GM12874 (cell line): Measurements from ENCODE around the gene GPC6.

Experiments
- TF ChIP-seq, protein P1 (sequence below): IDR thresholded peaks from 2 replicates; pipeline ENCODE4 v1.5.1; 2011; ENCODE audit warnings: low read depth, mild to moderate bottlenecking, control low read depth, low read length, moderate library complexity; ENCODE audit not compliant: insufficient read depth

The GPC6 gene

DNA sequence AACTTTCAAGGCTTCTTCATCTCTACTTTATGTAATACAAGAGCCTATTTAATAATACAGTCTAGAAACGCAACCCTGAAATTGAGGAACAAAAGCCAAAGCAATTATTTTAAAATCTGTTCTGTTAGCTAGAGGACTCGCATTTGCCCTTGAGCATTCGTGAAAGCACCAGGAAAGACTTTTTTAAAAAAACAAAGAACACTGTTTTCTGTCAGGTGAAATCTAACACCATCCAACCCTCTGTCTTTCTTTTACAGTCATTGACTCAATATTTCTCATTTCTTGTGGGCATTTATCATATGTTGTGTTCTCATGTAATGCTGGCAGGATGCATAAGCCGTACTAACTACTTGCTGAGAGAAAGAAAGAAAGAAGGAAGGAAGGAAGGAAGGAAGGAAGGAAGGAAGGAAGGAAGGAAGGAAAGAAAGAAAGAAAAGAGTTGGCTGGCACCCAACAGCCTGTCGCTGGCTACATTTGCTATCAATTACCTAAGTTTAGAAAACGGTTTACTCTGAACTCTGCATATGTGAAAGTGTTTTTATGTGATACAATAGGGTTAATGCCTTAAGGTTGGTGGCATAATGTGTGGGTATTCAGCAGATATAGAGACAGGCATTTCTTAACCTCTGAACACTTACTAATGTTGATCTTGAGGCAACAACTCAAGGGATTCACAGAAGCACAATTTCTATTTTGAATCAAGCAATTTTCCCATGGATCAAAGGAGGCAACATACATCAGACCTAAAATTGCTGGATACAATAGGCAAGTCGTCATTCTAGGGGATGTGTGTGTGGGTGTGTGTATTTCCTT is 807.4 kb downstream of the GPC6 start:
- TF ChIP-seq, protein P1, sequence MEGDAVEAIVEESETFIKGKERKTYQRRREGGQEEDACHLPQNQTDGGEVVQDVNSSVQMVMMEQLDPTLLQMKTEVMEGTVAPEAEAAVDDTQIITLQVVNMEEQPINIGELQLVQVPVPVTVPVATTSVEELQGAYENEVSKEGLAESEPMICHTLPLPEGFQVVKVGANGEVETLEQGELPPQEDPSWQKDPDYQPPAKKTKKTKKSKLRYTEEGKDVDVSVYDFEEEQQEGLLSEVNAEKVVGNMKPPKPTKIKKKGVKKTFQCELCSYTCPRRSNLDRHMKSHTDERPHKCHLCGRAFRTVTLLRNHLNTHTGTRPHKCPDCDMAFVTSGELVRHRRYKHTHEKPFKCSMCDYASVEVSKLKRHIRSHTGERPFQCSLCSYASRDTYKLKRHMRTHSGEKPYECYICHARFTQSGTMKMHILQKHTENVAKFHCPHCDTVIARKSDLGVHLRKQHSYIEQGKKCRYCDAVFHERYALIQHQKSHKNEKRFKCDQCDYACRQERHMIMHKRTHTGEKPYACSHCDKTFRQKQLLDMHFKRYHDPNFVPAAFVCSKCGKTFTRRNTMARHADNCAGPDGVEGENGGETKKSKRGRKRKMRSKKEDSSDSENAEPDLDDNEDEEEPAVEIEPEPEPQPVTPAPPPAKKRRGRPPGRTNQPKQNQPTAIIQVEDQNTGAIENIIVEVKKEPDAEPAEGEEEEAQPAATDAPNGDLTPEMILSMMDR: no peak

DNA sequence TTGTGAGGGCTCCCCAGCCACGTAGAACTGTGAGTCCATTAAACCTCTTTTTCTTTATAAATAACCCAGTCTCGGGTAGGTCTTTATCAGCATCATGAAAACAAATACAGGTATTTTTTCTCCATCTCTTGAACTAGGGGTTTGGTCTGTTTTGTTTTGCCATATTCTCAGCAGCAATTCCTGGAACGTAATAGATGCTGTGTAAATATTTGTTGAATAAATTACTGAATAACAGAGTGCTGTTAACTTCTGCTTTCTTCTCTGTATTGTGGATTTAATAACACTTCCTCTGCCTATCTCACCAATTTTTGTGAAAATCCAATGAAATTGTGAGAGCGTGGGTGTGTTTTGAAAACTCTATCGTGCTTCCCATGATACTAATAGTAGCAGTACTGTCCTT is 823.4 kb downstream of the GPC6 start:
- TF ChIP-seq, protein P1: no peak

DNA sequence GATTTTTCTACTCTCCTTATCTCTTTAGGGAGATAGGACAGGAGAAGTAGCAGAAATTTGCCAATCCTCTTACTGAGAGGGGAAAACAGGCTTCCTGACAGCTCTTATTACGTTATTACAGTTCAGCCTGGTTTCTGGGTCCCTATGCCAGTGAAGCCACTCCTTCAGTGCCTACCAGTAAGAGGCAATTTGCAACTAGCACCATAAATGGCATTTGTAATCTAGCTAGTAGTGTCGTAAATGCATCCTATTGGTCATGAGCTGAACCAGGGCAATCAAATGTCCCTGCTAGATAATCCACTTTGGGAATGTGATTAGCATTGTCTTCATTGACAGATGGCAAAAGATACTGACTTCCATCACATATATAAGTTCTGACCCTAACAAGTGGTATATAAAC is 824.1 kb downstream of the GPC6 start:
- TF ChIP-seq, protein P1: no peak

DNA sequence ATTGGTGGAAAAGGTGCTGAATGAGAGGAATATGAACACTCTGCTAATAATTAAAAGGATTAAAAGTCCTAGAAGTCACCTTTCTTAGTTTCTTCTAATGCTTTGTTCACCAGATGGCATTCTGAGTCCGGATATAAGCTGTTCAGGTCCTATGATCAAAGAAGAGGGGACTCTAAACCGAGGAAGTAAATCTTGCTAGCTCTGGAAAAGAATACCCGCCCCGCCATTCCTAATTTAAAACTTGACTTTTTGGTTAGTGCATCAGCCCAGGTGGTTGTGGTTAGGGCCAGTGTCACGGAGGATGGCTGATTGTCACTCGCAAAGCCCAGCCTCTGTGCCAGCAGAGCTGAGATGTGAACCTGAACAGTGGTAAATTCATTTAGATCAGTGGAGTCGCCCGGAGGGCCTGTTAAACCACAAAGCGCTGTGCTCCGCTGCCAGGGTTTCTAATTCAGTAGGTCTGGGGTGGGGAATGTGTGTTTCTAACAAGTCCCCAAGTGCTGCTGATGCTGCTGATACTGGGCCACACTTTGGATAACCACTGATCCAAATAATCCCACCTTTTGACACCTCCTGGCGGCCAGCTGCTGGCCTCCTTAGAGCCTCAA is 827.5 kb downstream of the GPC6 start:
- TF ChIP-seq, protein P1: no peak

DNA sequence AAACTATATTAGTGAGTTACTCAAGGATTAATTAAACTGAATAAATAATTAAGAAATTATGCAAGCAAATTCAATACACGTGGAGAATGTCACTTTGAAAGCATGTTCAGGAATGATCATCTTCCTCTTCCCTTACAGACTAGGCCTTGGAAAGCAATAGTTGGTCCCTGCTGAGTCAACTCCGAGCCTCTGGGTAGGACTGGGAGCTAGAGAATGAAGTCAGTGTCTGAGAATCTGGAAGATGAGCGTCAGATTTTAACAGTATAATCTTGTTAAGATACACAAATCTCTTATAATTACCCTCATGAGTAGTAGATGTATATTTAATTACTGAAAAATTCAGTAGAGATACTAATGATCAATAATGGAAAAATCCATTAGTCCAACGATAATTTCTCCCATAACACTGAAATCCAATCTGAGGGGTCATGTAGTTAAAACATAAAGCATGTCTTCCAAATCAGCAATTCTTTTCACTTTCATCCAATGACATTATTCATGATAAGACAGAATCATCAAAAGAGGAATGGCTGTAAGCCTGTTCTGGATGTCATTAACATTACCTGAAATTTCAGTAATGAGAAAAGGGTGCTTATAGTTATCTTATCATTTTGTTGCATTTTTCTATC is 829.9 kb downstream of the GPC6 start:
- TF ChIP-seq, protein P1: no peak

DNA sequence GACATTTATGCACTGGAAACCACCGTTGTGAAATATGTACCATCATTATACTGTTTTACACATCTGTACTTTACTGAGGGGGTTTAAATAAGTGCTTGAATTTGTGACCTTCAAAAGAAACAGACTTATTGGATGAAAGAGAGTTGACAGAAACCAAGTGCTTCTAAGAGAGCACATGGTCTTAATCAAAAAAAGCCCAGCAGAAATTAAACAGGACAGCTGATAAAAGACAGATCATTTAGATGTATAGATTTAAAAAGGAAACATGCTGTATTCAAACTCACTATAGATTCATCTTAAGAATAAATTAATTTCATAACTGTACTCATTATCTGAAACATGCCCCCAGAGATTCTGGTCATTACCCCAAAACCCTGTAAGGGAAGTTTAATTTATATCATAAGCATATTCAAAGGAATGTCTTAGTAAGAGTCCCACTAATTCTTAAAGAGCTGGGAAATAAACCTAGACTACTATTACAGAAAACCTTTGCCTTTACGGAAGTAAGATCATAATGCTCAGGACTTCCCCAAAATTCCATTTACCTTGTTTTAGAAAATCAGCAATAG is 831.1 kb downstream of the GPC6 start:
- TF ChIP-seq, protein P1: no peak

DNA sequence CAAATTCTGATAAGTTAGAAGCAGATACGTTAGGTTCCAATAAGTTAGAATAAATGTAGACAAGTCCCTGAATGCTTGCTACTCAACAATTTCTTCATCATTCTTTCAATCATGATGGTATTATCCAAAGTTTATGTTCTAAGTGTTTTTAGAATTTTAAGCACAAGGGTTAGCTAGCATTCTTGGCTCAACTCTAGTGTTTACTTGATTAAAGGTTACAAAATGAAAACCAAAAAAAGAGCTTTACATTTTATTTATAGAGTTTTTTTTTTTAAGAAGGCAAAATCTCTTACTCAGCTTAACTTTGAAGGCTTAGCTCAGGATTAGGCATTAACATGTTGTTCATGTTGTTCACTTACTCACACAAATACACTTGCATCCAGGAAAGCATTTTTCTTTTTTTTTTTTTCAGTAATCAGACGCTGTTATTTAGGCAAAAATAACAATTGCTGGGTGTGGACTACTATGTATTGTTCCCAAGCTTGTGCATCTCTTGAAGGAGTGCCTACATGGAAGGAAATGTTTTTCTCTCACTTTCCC is 832.3 kb downstream of the GPC6 start:
- TF ChIP-seq, protein P1: no peak
